Ascending aorta (tissue), 2 donors: ENCODE results near the gene HDHD5. TPM values are rescaled to one million over a fixed set of nuclear protein-coding genes. Genes with fewer than 3 reads are reported as not detected.

Experiments
- DNase-seq, 2 donors: peaks; one replicate each; pipeline ENCODE4 v3.0.0-alpha.2; 2019; ENCODE audit warnings: low spot score in 2 of 2
- H3K27ac ChIP-seq, 2 donors: fragments of 200-600 bp; sonication (generic); one replicate each; pipeline ENCODE4 v1.5.1; 2016 to 2017; ENCODE audit warnings: mild to moderate bottlenecking in 1 of 2
- H3K27me3 ChIP-seq: fragments of 200-600 bp; sonication (generic); one replicate; pipeline ENCODE4 v1.5.1; 2017
- H3K36me3 ChIP-seq, 2 donors: fragments of 200-600 bp; sonication (generic); one replicate each; pipeline ENCODE4 v1.5.1; 2016
- H3K4me1 ChIP-seq, 2 donors: fragments of 200-600 bp; sonication (generic); one replicate each; pipeline ENCODE4 v1.5.1; 2016 to 2017; ENCODE audit warnings: mild to moderate bottlenecking in 1 of 2
- H3K4me3 ChIP-seq, 2 donors: fragments of 200-600 bp; sonication (generic); one replicate each; pipeline ENCODE4 v1.5.1; 2016 to 2017; ENCODE audit warnings: mild to moderate bottlenecking in 1 of 2
- H3K9me3 ChIP-seq, 2 donors: fragments of 200-600 bp; sonication (generic); one replicate each; pipeline ENCODE4 v1.5.1; 2016
- intact Hi-C: fragments of 100-400 bp; cut with DNase I; formaldehyde crosslinking; loops from one replicate; pipeline ENCODE4 v1.15.1; 2023
- total RNA-seq: library from RNA; depleted of rRNA; stranded (reverse); fragments of >200 nt; gene quantifications from one replicate; pipeline ENCODE4 v1.1.0, GENCODE V29; 2016
- TF ChIP-seq, protein P1 (sequence below), 3 experiments: fragments of 200-600 bp in 2 of 3; fragments of 450-650 bp in 1 of 3; sonication (generic) in 2 of 3; IDR thresholded peaks; one replicate each; pipeline ENCODE4 v1.5.1; 2016 to 2019; ENCODE audit warnings: antibody characterized with exemption in 3 of 3, mild to moderate bottlenecking in 1 of 3, moderate library complexity in 1 of 3

The HDHD5 gene
- total RNA-seq, 1 donor from 2014 or later, result 55.8 TPM

DNA sequence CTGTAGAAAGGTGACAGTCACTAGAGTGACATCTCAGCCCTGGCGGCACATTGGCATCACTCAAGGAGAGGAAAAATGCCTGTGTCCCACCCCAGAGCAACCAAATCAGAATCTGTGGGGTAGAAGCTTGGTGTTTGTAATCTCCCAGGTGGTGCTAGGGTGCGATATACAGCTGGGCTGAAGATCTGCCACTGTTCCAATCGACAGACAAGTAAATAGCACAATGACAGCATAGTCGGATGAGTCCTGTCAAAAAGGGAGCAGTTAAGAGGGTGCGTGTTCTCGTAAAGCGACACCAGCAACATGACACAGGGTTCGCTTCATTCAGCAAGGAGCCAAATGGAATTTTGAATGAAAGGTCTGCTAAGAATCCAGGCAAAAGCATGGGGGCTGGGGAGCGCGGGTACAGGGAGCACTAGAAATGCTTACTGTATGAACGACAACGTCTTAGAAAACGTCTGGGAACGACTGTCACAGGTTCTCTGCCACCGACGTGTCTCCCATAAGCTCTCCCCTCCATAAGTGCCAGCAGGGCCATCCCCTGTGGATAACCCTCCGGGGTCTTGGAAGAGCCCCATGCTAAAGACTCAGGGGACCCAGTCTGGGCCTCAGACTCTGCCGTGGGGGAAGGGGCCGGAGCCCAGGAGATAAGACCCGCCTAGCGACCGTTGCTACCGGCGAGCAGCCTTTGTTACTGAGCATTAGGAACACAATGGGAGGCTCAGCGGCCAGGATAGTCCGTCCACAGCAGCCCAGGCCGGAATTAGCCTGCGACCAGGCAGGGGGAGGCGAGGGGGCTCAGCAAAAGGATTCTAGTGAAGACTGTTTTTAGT, 39.3 kb upstream of the HDHD5 start:
- Histone ChIP-seq H3K9me3 (no peaks in the 10 kb centered on the region), H3K27ac (no peak overlapping the region), H3K4me1 (no peaks in the 10 kb centered on the region), H3K27me3 (no peaks in the 10 kb centered on the region), H3K36me3 (no peaks in the 10 kb centered on the region), H3K4me3 (peak overlapping the region in 1 of 2 donors; percentile 45)
- DNase-seq, result no peak
- intact Hi-C loops, result no loop called here
- TF ChIP-seq, protein P1, sequence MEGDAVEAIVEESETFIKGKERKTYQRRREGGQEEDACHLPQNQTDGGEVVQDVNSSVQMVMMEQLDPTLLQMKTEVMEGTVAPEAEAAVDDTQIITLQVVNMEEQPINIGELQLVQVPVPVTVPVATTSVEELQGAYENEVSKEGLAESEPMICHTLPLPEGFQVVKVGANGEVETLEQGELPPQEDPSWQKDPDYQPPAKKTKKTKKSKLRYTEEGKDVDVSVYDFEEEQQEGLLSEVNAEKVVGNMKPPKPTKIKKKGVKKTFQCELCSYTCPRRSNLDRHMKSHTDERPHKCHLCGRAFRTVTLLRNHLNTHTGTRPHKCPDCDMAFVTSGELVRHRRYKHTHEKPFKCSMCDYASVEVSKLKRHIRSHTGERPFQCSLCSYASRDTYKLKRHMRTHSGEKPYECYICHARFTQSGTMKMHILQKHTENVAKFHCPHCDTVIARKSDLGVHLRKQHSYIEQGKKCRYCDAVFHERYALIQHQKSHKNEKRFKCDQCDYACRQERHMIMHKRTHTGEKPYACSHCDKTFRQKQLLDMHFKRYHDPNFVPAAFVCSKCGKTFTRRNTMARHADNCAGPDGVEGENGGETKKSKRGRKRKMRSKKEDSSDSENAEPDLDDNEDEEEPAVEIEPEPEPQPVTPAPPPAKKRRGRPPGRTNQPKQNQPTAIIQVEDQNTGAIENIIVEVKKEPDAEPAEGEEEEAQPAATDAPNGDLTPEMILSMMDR (IDR thresholded peaks at IDR 0.05), result no peak

DNA sequence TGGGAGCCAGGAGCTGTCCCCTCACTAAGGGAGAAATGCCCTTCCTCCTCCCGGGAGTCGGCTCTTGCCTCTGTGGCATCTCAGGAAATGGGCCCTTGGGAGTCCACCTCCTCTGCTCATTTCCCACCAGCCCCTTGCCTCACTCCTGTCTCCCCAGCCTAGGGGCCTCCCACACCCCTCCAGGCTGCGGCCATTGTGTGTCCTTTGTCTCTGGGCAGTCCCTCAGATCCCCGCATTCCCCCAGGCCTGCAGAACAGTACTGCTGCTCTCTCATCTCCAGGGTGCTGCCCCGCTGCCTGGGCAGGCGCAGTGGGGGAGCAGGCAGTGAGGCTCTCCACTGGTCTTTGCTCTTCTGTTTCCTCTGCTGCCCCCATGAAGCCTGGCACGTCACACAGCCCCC, 35.1 kb upstream of the HDHD5 start:
- Histone ChIP-seq H3K27me3 (no peaks in the 10 kb centered on the region), H3K4me3 (no peak overlapping the region), H3K9me3 (no peaks in the 10 kb centered on the region), H3K27ac (no peak overlapping the region), H3K4me1 (no peaks in the 10 kb centered on the region), H3K36me3 (no peaks in the 10 kb centered on the region)
- DNase-seq, result no peak
- TF ChIP-seq, protein P1 (IDR thresholded peaks at IDR 0.05), result no peak
- intact Hi-C loops, result no loop called here

DNA sequence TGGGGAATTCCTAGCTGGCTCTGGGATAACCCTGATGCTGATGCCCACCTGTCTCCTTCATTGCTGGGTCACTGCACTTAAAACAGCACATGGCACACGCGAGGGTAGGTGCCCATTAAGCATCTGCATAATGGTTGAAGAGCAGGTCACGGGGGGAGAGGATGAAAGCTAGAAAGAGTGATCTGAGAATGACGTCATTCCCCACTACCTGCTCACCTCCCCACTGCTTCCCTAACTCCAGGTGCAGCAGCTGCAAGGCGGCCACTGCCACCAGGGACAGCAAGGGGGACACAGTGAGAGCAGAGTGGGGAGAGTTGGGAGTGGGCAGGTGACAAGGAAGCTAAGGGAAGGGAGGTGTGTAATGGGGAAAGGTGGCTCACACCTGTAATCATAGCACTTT, 33.1 kb upstream of the HDHD5 start:
- no peak overlapping the region for H3K27ac ChIP-seq
- no peak overlapping the region for H3K4me3 ChIP-seq
- TF ChIP-seq, protein P1 (IDR thresholded peaks at IDR 0.05), result no peak
- H3K4me1 ChIP-seq, result no peaks in the 10 kb centered on the region
- intact Hi-C loops, result no loop called here
- no peaks in the 10 kb centered on the region for H3K27me3 ChIP-seq
- no peaks in the 10 kb centered on the region for H3K36me3 ChIP-seq
- H3K9me3 ChIP-seq, result no peaks in the 10 kb centered on the region
- no peak for DNase-seq

DNA sequence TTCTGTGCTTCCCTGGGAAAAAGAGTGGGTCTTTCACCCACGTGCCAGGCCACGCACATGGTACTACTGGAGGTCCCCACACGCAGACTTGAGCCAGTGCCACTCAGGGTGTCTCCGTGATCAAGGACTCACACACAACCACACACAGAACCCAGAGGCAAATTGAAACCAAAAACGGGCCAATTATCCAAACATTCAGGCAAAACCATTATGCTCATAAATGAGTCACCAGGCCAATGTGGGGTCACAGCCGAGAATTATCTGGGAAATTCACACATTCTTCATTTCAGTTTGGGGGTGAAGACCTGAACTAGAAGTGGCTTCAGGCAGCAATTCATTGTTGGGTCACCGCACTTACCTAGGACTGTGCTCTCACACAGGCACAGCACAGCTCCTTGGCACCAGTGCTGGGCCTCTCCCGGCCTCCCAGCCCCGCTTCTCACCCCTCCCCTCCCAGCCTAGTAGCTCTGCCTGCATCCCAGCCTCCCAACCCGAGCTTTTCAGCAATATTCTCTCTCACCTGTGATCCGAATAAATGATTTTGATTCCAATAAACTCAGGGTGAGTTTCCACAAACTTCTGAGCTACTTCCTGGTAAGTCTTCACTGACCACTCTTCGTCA, 32.2 kb upstream of the HDHD5 start:
- TF ChIP-seq, protein P1 (IDR thresholded peaks at IDR 0.05), result no peak
- H3K27ac ChIP-seq, result no peak overlapping the region
- H3K27me3 ChIP-seq, result no peaks in the 10 kb centered on the region
- DNase-seq, result no peak
- no peaks in the 10 kb centered on the region for H3K4me1 ChIP-seq
- no peaks in the 10 kb centered on the region for H3K9me3 ChIP-seq
- intact Hi-C loops, result no loop called here
- H3K4me3 ChIP-seq, result no peak overlapping the region
- no peaks in the 10 kb centered on the region for H3K36me3 ChIP-seq

DNA sequence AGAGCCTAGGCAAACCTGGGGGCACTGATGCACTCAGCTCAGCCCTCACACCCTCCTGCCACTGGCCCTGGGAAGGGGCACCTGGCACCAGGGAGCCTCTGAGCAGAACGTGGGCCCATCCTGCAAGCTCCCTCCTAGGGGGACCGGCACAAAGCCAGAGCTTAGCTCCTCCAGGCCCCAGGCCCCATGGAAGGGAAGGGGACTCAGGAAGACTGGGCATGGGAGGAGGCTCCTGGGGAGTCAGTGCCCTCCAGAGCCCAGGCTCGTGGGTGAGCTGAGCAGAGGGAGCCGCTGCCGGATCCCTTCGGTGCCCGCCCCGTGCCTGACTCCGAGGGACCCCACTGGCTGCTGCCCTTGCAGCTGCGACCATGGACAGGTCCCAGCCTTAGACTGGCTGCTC, 31.6 kb upstream of the HDHD5 start:
- Histone ChIP-seq H3K4me1 (no peaks in the 10 kb centered on the region), H3K36me3 (no peaks in the 10 kb centered on the region), H3K4me3 (no peak overlapping the region), H3K27ac (no peak overlapping the region), H3K27me3 (no peaks in the 10 kb centered on the region), H3K9me3 (no peaks in the 10 kb centered on the region)
- TF ChIP-seq, protein P1 (IDR thresholded peaks at IDR 0.05), result no peak
- intact Hi-C loops, result no loop called here
- DNase-seq, result no peak
